ENCODE measurements around the gene TP53TG5.
"Not testable (repeated sequence)": the region's sequence is repeated elsewhere in the genome, so short reads cannot be mapped to it uniquely, and the experiment has no call there.

The TP53TG5 gene

GRCh38 chr20:45368221-45368980 is 9.7 kb downstream of the TP53TG5 start:
- in situ Hi-C loops (cut with HindIII; ENCODE audit: low sequenced_read_pairs): no loop called here

- in situ Hi-C loops (cut with HindIII; ENCODE audit: low sequenced_read_pairs): no loop called here
Measured at GRCh38 chr20:45367126-45367525, 11.0 kb downstream of the TP53TG5 start.

GRCh38 chr20:45366631-45367030 is 11.5 kb downstream of the TP53TG5 start:
- in situ Hi-C loops (cut with HindIII; ENCODE audit: low sequenced_read_pairs): no loop called here

- in situ Hi-C loops (cut with HindIII; ENCODE audit: low sequenced_read_pairs): no loop called here
Measured at GRCh38 chr20:45366192-45366591, 11.9 kb downstream of the TP53TG5 start.

- in situ Hi-C loops (cut with HindIII; ENCODE audit: low sequenced_read_pairs): no loop called here
Measured at GRCh38 chr20:45365444-45365970, 12.6 kb downstream of the TP53TG5 start.

- in situ Hi-C loops (cut with HindIII; ENCODE audit: low sequenced_read_pairs): no loop called here
Measured at GRCh38 chr20:45363611-45364492, 14.3 kb downstream of the TP53TG5 start.

GRCh38 chr20:45362804-45363610 is 15.1 kb downstream of the TP53TG5 start, which contains the start of gene SYS1:
Gene SYS1, plus strand, starts transcription at chr20:45363156. Its CDS starts 376 bp downstream, at chr20:45363532.
- in situ Hi-C loops (cut with HindIII; ENCODE audit: low sequenced_read_pairs): no loop called here

- in situ Hi-C loops (cut with HindIII; ENCODE audit: low sequenced_read_pairs): no loop called here
Measured at GRCh38 chr20:45361793-45362192, 16.3 kb downstream of the TP53TG5 start.

GRCh38 chr20:45359406-45360148 is 18.5 kb downstream of the TP53TG5 start:
- in situ Hi-C loops (cut with HindIII; ENCODE audit: low sequenced_read_pairs): no loop called here

- in situ Hi-C loops (cut with HindIII; ENCODE audit: low sequenced_read_pairs): no loop called here
Measured at GRCh38 chr20:45359069-45359405, 19.1 kb downstream of the TP53TG5 start.

- in situ Hi-C loops (cut with HindIII; ENCODE audit: low sequenced_read_pairs): no loop called here
Measured at GRCh38 chr20:45358282-45359068, 19.6 kb downstream of the TP53TG5 start.

GRCh38 chr20:45355209-45356084 is 22.7 kb downstream of the TP53TG5 start:
- in situ Hi-C loops (cut with HindIII; ENCODE audit: low sequenced_read_pairs): no loop called here

- in situ Hi-C loops (cut with HindIII; ENCODE audit: low sequenced_read_pairs): no loop called here
Measured at GRCh38 chr20:45354423-45355208, 23.5 kb downstream of the TP53TG5 start.

- in situ Hi-C loops (cut with HindIII; ENCODE audit: low sequenced_read_pairs): no loop called here
Measured at GRCh38 chr20:45353746-45354145, 24.4 kb downstream of the TP53TG5 start.

- in situ Hi-C loops (cut with HindIII; ENCODE audit: low sequenced_read_pairs): no loop called here
Measured at GRCh38 chr20:45352729-45353128, 25.4 kb downstream of the TP53TG5 start.

- in situ Hi-C loops (cut with HindIII; ENCODE audit: low sequenced_read_pairs): not testable (repeated sequence)
Measured at GRCh38 chr20:45350795-45351194, 27.3 kb downstream of the TP53TG5 start.

GRCh38 chr20:45350217-45350616 is 27.9 kb downstream of the TP53TG5 start:
- in situ Hi-C loops (cut with HindIII; ENCODE audit: low sequenced_read_pairs): no loop called here
